Measurements from ENCODE around the gene ANKAR. TPM values are rescaled to one million over a fixed set of nuclear protein-coding genes. Genes with fewer than 3 reads are reported as not detected.

Gene ANKAR
- total RNA-seq, 1 experiment from 2014 or later = 0.84 TPM

GRCh38 chr2:189641002-189641401, 33.5 kb upstream of the ANKAR start:
- Histone ChIP-seq H3K9ac (ENCODE audit: low read length) (no peak overlapping the region), H3K9me3 (ENCODE audit: control insufficient read depth in 1 of 2, insufficient read depth in 1 of 2, low read depth in 1 of 2, low read length in 2 of 2) (no peaks in the 10 kb centered on the region), H2AFZ (ENCODE audit: low read depth, low read length, poor library complexity, severe bottlenecking) (no peak overlapping the region), H3K4me1 (ENCODE audit: control insufficient read depth in 1 of 2, insufficient read depth in 2 of 2, low read length in 2 of 2) (no peaks in the 10 kb centered on the region), H3K36me3 (ENCODE audit: control insufficient read depth in 1 of 2, insufficient read depth in 2 of 2, low read length in 2 of 2) (no peaks in the 10 kb centered on the region), H4K20me1 (ENCODE audit: insufficient read depth) (no peaks in the 10 kb centered on the region), H3K9me2 (ENCODE audit: insufficient read depth) (no peaks in the 10 kb centered on the region), H3K79me2 (ENCODE audit: insufficient read depth, low read length) (no peaks in the 10 kb centered on the region), H3K4me2 (ENCODE audit: low read length) (no peak overlapping the region), H3K27ac (ENCODE audit: low read depth, low read length) (no peak overlapping the region), H3K27me3 (ENCODE audit: insufficient read depth, low read length) (no peaks in the 10 kb centered on the region), H3K4me3 (replicated peaks in 1 of 2; ENCODE audit: low read depth in 1 of 2, low read length in 2 of 2) (no peak overlapping the region)
- CTCF ChIA-PET = no interaction called here
- BruUV-seq (replicated peaks) = no TSS peak
- RAD21 ChIA-PET (ENCODE audit: low non-redundant PET in 1 of 2, low total read pairs in 2 of 2, uncharacterized antibody in 2 of 2, unreplicated experiment in 2 of 2) = no interaction called here
- POLR2A ChIA-PET = no interaction called here
- DNase-seq (ENCODE audit: low read depth, low spot score) (no peak), ATAC-seq (no peak)
- TF ChIP-seq EZH2phosphoT487 (IDR thresholded peaks at IDR 0.05; ENCODE audit: borderline replicate concordance) (no peak), EZH2 (IDR thresholded peaks at IDR 0.05) (no peak), POLR2A (IDR thresholded peaks at IDR 0.05; ENCODE audit: borderline replicate concordance, extremely low read depth, insufficient read depth, insufficient read length) (no peak), CEBPB (IDR thresholded peaks at IDR 0.05; ENCODE audit: low read depth) (no peak), MAX (IDR thresholded peaks at IDR 0.05) (no peak), JUND (IDR thresholded peaks at IDR 0.05) (no peak), RAD21 (IDR thresholded peaks at IDR 0.05; ENCODE audit: low read depth) (no peak), SIN3A (IDR thresholded peaks at IDR 0.05; ENCODE audit: low read depth) (no peak), FOSL1 (IDR thresholded peaks at IDR 0.05; ENCODE audit: low read depth) (no peak), ATF3 (IDR thresholded peaks at IDR 0.05) (no peak), YY1 (IDR thresholded peaks at IDR 0.05; ENCODE audit: extremely low read depth, insufficient replicate concordance, low read depth, low read length) (no peak), SP1 (IDR thresholded peaks at IDR 0.05; ENCODE audit: low read depth) (no peak), REST (IDR thresholded peaks at IDR 0.05; ENCODE audit: low read depth) (no peak)
- intact Hi-C loops (cut with micrococcal nuclease) = no loop called here
